Cardiac muscle cell (in vitro differentiated cells and primary cell): ENCODE results near the gene PRIM1. TPM values are rescaled to one million over a fixed set of nuclear protein-coding genes. Genes with fewer than 3 reads are reported as not detected.

Source experiments
- DNase-seq, 2 donors: peaks; one replicate each; pipeline versions ENCODE4 v3.0.0 to v3.0.0-alpha.2; 2010 to 2017; ENCODE audit warnings: low read depth in 1 of 2, low spot score in 1 of 2
- H3K27ac ChIP-seq: fragments of 200-600 bp; sonication (generic); 2 replicates; pipeline ENCODE4 v1.5.1; 2016
- H3K27me3 ChIP-seq: fragments of 200-600 bp; sonication (generic); 2 replicates; pipeline ENCODE4 v1.6.0; 2016; ENCODE audit warnings: control low read depth
- H3K36me3 ChIP-seq: fragments of 200-600 bp; sonication (generic); 2 replicates; pipeline ENCODE4 v1.5.1; 2016; ENCODE audit warnings: control low read depth
- H3K4me1 ChIP-seq: fragments of 200-600 bp; sonication (generic); 2 replicates; pipeline ENCODE4 v1.8.1; 2017; ENCODE audit warnings: low read depth, mild to moderate bottlenecking, mixed run types
- H3K4me3 ChIP-seq: fragments of 200-600 bp; sonication (generic); 2 replicates; pipeline ENCODE4 v1.5.1; 2016; ENCODE audit warnings: mild to moderate bottlenecking
- H3K9me3 ChIP-seq: fragments of 200-600 bp; sonication (generic); 2 replicates; pipeline ENCODE4 v1.5.1; 2017; ENCODE audit warnings: low read depth, mild to moderate bottlenecking, control low read depth
- CTCF ChIP-seq: IDR thresholded peaks from 2 replicates; pipeline ENCODE4 v1.5.1; 2012; ENCODE audit warnings: low read depth, mild to moderate bottlenecking, low read length
- polyA plus RNA-seq: library from polyadenylated mRNA; unstranded; fragments of >200 nt; fragmentation: Nextera tagmentation; extraction: Ambion mirVana; gene quantifications from 2 replicates; pipeline ENCODE4 v1.2.1, GENCODE V29; 2016
- total RNA-seq: library from RNA; depleted of rRNA; stranded (reverse); fragments of >200 nt; gene quantifications from 2 replicates; pipeline ENCODE4 v1.2.3, GENCODE V29; 2016

The PRIM1 gene
- total and polyA plus RNA-seq, 2 experiments from 2014 or later: 6.0 to 15.4 TPM

GRCh38 chr12:56699020-56699661, 53.0 kb downstream of the PRIM1 start:
- H3K27ac ChIP-seq: no peak overlapping the region
- peak in 1 of 2 donors; percentile 38 for DNase-seq
- no peaks in the 10 kb centered on the region for H3K36me3 ChIP-seq
- peaks cover 11% of the 10 kb centered on the region for H3K4me1 ChIP-seq
- no peaks in the 10 kb centered on the region for H3K9me3 ChIP-seq
- no peak for TF ChIP-seq CTCF
- no peaks in the 10 kb centered on the region for H3K27me3 ChIP-seq
- no peak overlapping the region for H3K4me3 ChIP-seq

- no peak for TF ChIP-seq CTCF
- peak overlapping the region; percentile 31 for H3K27ac ChIP-seq
Observed at GRCh38 chr12:56695327-56696101, 56.6 kb downstream of the PRIM1 start.

GRCh38 chr12:56694161-56694560, 58.0 kb downstream of the PRIM1 start:
- no peak for DNase-seq
- H3K4me1 ChIP-seq: peaks cover 11% of the 10 kb centered on the region
- H3K4me3 ChIP-seq: no peak overlapping the region
- no peaks in the 10 kb centered on the region for H3K36me3 ChIP-seq
- H3K9me3 ChIP-seq: no peaks in the 10 kb centered on the region
- H3K27me3 ChIP-seq: no peaks in the 10 kb centered on the region
- no peak overlapping the region for H3K27ac ChIP-seq
- no peak for TF ChIP-seq CTCF

More at GRCh38 chr12:56695327-56696101, 56.6 kb downstream of the PRIM1 start:
- Histone ChIP-seq H3K4me3 (no peak overlapping the region), H3K4me1 (peaks cover 11% of the 10 kb centered on the region), H3K27me3 (no peaks in the 10 kb centered on the region), H3K9me3 (no peaks in the 10 kb centered on the region), H3K36me3 (no peaks in the 10 kb centered on the region)
- DNase-seq: no peak

- peaks cover 16% of the 10 kb centered on the region for H3K4me1 ChIP-seq
- H3K27me3 ChIP-seq: no peaks in the 10 kb centered on the region
- peak overlapping the region; percentile 37 for H3K4me3 ChIP-seq
- DNase-seq: no peak
- H3K9me3 ChIP-seq: no peaks in the 10 kb centered on the region
- peak overlapping the region; percentile 96 for H3K27ac ChIP-seq
- no peaks in the 10 kb centered on the region for H3K36me3 ChIP-seq
- TF ChIP-seq CTCF: no peak
Observed at GRCh38 chr12:56688846-56689109, 63.3 kb downstream of the PRIM1 start.

- peak; percentile 99 for DNase-seq
- Histone ChIP-seq H3K9me3 (no peaks in the 10 kb centered on the region), H3K4me3 (peak within 1 kb of the TSS; percentile 81), H3K36me3 (no peaks in the 10 kb centered on the region), H3K4me1 (peaks cover 16% of the 10 kb centered on the region), H3K27ac (peak within 1 kb of the TSS; percentile 96), H3K27me3 (no peaks in the 10 kb centered on the region)
- no peak for TF ChIP-seq CTCF
Observed at GRCh38 chr12:56688129-56688845, 63.8 kb downstream of the PRIM1 start, which contains the start of gene PTGES3. PTGES3 (minus strand) TSS chr12:56688284; CDS start chr12:56687999, 285 bp downstream.
